Activated CD4-positive, CD25-positive, alpha-beta regulatory T cell treated with anti-CD3 and anti-CD28 coated beads, Interleukin-2, amount 50 U/mL, for 16 hours (primary cell): Measurements from ENCODE around the gene ADAM12.

ENCODE experiments used
- DNase-seq: peaks from one replicate; pipeline ENCODE4 v3.0.0-alpha.2; 2020; ENCODE audit warnings: low read depth, low spot score

ADAM12 gene, protein sequence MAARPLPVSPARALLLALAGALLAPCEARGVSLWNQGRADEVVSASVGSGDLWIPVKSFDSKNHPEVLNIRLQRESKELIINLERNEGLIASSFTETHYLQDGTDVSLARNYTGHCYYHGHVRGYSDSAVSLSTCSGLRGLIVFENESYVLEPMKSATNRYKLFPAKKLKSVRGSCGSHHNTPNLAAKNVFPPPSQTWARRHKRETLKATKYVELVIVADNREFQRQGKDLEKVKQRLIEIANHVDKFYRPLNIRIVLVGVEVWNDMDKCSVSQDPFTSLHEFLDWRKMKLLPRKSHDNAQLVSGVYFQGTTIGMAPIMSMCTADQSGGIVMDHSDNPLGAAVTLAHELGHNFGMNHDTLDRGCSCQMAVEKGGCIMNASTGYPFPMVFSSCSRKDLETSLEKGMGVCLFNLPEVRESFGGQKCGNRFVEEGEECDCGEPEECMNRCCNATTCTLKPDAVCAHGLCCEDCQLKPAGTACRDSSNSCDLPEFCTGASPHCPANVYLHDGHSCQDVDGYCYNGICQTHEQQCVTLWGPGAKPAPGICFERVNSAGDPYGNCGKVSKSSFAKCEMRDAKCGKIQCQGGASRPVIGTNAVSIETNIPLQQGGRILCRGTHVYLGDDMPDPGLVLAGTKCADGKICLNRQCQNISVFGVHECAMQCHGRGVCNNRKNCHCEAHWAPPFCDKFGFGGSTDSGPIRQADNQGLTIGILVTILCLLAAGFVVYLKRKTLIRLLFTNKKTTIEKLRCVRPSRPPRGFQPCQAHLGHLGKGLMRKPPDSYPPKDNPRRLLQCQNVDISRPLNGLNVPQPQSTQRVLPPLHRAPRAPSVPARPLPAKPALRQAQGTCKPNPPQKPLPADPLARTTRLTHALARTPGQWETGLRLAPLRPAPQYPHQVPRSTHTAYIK

DNA sequence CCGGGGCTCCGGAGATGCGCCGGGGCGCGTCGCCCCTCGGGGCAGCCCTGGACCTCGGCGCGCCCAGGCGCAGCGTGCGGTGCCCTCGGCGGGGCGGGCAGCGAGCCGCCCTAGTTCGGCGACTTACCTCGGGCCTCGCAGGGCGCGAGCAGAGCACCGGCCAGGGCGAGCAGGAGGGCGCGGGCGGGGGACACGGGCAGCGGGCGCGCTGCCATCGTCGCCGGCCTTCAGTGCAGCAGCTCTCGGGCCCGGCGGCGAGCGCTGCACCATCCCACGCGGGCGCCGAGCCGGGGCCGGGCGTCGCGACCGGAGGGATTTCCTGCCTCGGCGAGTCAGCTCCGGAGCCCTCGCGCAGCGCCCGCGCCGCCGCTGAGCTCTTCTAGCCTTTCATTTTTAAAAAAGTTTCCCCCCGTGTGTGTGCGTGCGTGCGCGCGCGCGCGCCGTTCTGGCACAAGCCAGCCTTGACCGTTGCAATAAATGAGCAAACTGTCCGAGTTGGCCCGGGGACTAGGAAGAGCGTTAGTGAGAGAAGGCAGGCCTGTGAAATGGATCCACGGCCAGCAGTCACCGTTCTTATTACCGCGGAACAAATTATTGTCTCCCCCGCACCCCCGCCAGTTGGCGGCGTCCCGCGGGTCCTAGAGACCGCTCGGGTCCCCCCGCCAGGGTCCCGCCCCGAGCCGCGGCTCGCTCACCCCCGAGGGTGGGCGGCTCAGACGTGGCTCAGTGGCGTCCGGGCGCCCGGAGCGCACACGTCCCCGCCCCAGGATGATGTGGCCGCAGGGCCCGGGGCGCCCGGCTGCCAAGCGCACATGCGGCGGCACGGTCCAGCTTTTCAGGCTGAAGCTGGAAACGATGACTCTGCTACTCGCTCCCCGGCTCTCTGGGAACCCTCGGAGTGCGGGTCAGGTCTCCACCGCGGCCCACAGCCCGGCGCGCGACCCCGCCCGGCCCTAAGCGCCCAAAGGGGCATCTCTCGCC lies at the start of gene ADAM12:
TSS of gene ADAM12 (minus strand) at position 547 of the 981 bp plus-strand sequence. CDS start at position 215, 332 bp downstream.
- no peak for DNase-seq

DNA sequence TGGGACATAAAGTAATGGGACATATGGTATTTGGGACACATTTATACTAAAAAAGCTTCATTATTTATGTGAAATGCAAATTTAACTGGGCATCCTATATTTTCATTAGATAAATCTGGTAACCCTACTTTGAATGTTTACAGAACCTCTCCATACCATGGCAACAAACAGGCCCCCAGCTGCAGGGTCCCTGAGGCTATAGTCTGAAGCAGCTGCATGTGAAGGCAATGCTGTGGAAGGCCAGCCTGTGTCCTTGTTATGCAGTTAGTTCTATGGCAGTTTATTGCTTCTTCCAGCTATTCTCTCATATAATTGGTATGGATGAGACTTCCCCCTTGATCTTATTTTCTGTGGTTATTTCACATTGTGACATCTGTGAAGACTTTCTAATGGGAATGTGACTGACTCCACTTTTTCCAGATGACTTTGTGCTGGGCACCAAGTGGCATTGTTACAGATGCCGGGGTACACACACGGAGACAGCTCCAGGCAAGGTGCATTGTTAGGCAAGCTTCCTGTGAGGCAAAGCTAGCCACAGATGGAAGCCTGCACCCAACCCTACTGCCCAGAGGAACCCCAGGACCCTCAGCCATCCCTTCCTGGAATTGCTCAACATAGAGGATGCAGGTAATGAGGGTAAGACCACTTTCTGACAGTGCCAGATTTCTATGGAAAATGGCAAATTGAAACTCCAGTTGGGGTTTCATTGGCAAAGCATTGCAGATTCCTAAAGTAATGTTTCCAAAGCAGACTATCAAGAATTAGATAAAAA lies 49.5 kb upstream of the ADAM12 start:
- no peak for DNase-seq

GRCh38 chr10:126434235-126434634 lies 46.0 kb upstream of the ADAM12 start:
- no peak for DNase-seq

DNA sequence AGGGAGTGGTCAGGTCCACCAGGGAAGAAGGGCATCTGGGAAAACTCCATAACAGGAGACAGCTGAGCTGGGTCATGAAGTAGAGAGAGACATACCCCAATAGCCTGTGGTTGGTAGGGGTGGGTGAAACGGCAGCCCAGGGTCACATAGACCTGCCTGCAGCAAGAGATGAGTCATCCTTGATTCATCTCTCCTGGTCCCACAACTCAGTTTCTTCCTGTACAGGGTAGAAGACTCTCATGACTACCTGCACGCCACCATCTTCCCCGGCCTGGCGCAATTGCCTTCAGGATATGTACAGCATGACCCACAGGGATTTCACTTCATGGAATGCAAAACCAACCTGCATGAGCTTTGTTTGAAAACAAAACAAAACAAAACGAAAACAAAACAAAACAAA lies 45.1 kb upstream of the ADAM12 start:
- no peak for DNase-seq

DNA sequence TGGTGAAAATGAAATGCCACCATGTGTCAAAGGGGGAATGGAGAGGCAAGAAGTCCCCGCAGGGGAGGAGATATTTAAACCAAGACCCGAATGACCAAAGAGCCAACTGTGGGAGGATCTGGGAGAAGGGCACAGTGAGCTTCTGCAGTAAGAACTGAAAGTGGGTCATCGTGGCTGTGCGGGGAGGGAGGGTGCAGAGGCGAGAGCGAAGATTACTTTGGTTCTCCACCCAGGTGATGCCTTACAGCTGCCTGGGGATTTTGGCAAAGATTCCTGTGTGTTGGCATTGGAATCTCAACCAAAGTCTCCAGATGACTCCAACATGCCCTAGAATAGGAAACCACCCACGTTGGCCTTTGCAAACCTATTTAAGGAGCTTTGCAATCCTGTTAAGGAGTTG lies 44.2 kb upstream of the ADAM12 start:
- no peak for DNase-seq

GRCh38 chr10:126431816-126432215 lies 43.5 kb upstream of the ADAM12 start:
- DNase-seq, result no peak

- DNase-seq, result no peak
Measured at GRCh38 chr10:126430512-126430911, 42.2 kb upstream of the ADAM12 start.

DNA sequence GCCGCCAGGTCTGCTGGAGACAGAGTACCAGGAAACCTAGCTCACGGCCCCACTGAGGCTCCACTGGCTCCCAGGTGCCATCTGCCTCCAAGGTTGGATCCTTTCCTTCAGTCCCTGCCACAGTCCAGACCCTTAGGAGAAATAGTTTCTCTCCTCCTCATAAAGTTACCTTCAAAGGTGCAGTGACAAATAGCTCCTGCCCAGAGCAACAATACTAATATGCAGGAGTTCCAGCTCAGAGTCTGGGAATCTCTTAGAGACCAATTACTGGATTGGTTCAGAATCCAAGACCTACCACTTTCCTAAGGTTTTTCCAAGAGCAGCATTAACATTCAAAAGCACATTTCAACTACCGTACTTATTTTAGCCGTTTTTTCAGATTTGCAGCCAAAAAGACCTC lies 41.0 kb upstream of the ADAM12 start:
- no peak for DNase-seq

GRCh38 chr10:126425489-126426065 lies 37.3 kb upstream of the ADAM12 start:
- no peak for DNase-seq

DNA sequence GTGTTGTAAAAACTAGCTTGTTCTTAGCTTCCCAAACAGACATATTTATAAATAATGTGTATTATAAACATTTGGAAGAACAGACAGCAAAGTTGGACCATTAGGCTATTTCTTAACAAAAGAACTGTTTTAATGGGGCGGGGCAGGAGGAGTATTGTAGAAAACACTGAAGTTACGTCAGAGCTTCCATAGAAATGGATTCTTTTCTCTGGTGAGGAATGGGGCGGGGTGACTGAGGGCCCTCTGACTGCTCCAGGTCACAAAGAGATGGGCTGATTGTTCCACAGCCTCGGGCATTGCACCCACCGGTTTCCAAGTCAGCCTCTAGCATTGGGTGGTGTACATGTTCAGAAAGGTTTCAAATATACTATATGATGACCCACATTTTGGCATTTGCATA lies 36.8 kb upstream of the ADAM12 start:
- DNase-seq, result no peak

DNA sequence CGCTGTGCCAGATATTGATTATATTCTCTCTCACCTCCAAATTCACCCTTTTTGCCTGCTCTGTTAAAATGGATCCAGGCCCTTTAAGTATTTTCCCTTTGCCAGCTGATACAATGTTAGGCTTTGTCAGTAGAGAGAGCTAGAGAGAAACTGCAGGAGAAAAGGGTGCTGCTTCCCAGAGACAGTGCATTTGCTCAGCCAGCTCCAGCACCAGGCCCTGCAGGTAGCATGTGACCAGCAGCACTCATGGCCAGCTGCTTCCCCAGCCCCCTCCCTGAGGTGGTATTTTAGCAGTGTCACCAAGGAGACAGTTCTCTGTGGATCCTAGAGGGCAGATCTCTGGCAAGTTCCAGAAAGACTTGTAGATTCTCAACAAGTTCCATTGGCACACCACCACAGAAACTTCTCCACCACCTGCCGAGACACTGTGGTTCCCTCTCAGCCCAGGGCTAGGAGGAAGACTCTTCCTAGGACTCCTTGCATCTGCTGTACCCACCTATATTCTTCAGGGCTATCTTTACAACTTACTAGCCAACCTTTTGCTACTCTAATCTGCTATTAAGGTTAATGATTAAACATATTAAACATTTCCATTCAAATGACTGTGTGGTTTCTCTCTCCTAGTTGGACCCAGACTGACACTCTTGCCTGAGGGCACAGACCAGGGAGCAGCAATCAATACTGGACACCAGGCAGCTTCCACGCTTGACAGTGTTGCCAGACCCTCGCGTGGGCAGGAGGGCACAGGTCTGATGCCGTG lies 35.6 kb upstream of the ADAM12 start:
- DNase-seq, result no peak

- DNase-seq, result no peak
Measured at GRCh38 chr10:126422567-126422966, 34.3 kb upstream of the ADAM12 start.

GRCh38 chr10:126421756-126422256 lies 33.5 kb upstream of the ADAM12 start:
- no peak for DNase-seq

DNA sequence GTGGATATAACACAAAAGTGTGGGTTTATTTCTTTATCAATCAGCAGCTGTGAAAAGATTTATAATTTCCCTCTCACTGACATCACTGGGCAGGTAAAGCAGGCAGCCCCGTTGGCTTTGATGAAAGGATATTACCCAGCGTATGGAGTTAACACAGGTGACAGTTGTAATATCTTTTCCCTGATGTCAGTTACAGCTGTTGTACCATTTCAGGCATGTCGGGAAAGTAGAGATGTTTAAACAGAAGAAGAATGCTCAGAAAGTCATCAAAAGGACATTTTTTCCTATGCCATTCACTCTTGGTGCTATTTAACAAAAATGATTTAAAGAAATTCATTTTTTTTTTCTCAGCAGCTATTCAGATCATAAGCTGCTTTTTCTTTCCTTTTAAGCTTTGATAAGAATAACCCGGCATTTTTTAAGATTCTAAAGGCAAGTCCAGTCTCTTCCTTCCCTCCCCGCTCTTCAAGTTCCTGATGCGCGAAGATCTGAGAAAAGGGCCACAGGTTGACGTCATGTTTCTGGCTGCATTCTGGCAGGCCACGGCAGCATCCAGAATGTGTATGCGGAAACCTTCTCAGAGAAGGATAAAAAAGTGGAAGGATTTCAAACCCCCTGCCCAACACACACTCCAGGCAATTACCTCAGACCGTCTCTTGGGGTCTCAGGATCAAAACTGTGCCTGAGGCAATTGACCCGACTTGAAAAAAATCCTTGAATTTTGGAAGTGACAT lies 32.5 kb upstream of the ADAM12 start:
- no peak for DNase-seq

DNA sequence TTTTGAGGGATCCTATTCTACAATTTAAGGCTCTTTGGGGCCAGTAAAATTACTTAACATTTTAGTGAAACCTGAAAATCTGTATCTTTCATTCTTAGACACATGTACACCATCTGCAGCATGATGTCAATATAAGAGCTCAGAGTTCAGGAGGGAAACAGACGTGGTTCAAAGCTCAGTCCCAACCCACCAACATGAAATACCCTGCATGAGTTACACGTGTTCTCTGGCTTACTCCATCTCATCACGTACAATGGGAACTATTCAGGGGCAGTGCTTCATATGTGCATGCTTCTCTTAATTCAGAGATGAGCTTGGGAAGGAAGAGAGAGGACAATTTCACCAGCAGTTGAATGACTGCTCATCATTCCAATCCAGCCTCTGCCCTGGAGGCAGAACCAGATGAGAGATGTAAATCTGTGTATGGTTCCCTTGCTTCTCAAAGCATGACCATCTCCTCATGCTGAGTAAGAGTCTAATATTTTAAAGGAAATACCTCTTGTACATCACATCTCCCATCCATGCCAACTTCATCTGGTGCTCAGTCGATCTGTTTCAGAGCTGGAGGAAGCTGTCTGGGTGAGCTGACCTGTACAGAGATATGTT lies 29.0 kb upstream of the ADAM12 start:
- no peak for DNase-seq

DNA sequence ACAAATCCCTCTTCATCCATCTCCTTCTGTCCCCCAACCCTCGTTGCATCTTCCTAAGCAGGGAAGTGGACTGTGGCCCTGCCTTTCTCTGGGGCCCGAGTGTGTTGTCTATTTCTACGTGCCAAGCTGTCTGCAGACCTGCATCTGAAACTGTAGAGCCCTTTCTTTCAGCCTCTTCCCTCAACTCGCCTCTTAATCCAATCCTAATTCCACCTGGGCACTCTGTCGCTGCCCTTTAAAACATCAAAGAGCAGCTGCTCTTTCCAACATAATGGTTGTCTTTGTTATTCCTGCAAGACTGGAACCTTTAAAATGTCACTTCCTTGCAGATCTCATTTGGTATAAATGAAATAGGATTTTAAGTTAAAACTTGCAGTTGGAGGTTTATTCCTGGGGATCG lies 21.5 kb upstream of the ADAM12 start:
- DNase-seq, result no peak

DNA sequence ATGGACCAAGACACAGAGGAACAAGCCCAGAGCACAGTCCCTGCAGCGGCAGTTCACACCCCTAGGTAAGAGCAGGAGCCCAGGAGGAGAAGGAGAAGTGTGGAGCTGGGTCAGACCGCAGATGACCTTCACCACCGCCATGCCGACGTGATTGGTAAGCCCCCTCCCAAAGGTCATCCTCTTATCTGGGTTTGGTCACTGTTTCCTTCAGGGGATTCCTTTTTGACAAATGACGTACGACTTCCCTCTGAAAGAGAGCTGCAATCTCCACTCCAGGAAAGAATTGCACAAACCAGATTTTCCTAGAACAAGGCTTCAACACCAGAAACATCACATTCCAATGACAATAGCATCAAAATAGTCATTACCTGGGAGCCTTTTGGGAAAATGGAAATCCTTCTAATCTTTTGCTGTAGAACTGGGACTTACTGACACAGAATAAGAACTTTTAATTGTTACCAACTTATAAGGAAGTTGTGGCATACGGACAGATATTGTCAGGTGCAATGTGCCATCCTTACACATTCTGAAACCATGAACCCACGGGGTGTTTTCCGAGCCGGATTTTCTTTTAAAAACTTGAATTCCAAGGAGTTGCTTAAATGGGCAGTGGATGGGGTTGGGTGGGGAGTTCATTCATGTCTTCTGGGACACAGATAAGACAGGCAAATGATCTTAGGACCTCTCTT lies 20.8 kb upstream of the ADAM12 start:
- no peak for DNase-seq

- DNase-seq, result no peak
Measured at GRCh38 chr10:126407831-126408230, 19.6 kb upstream of the ADAM12 start.
